GM12873 (cell line): Measurements from ENCODE around the gene OPN3.

Experiments
- TF ChIP-seq, protein P1 (sequence below): IDR thresholded peaks from 2 replicates; pipeline ENCODE4 v1.5.1; 2012; ENCODE audit warnings: low read depth, mild to moderate bottlenecking, moderate library complexity, low read length, control low read depth; ENCODE audit not compliant: insufficient read depth; ENCODE audit errors: missing control alignments

OPN3 gene

DNA sequence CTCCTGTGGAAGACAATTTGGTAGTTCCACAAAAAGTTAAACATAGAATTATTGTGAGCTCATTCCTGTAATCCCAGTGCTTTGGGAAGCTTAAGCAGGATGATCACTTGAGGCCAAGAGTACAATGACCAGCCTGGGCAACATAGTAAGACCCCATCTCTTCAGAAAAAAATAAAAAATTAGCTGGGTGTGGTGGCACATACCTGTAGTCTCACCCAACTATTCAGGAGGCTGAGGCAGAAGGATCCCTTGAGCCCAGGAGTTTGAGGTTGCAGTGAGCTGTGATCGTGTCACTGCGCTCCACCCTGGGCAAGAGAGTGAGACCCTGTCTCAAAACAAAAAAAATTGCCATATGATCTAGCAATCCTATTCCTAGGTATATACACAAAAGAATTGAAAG is 4.1 kb upstream of the OPN3 start:
- TF ChIP-seq, protein P1, sequence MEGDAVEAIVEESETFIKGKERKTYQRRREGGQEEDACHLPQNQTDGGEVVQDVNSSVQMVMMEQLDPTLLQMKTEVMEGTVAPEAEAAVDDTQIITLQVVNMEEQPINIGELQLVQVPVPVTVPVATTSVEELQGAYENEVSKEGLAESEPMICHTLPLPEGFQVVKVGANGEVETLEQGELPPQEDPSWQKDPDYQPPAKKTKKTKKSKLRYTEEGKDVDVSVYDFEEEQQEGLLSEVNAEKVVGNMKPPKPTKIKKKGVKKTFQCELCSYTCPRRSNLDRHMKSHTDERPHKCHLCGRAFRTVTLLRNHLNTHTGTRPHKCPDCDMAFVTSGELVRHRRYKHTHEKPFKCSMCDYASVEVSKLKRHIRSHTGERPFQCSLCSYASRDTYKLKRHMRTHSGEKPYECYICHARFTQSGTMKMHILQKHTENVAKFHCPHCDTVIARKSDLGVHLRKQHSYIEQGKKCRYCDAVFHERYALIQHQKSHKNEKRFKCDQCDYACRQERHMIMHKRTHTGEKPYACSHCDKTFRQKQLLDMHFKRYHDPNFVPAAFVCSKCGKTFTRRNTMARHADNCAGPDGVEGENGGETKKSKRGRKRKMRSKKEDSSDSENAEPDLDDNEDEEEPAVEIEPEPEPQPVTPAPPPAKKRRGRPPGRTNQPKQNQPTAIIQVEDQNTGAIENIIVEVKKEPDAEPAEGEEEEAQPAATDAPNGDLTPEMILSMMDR, result no peak

DNA sequence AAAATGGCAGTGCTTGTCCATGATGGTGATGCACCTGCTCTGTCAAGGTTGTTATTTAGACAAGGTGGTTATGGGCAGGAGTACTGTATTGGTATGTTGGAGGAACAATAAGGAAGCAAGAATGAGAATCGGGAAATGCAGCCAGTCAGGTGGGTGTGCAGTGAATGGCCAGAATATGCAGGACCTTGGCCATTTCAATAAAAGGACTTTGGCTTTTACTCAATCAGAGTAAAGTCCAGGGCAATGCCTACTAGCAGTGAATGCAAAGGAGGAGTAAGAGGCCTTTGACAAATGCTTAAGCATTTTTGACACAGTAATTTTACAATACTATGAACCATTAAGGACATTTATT is 2.4 kb upstream of the OPN3 start:
- TF ChIP-seq, protein P1, result no peak

DNA sequence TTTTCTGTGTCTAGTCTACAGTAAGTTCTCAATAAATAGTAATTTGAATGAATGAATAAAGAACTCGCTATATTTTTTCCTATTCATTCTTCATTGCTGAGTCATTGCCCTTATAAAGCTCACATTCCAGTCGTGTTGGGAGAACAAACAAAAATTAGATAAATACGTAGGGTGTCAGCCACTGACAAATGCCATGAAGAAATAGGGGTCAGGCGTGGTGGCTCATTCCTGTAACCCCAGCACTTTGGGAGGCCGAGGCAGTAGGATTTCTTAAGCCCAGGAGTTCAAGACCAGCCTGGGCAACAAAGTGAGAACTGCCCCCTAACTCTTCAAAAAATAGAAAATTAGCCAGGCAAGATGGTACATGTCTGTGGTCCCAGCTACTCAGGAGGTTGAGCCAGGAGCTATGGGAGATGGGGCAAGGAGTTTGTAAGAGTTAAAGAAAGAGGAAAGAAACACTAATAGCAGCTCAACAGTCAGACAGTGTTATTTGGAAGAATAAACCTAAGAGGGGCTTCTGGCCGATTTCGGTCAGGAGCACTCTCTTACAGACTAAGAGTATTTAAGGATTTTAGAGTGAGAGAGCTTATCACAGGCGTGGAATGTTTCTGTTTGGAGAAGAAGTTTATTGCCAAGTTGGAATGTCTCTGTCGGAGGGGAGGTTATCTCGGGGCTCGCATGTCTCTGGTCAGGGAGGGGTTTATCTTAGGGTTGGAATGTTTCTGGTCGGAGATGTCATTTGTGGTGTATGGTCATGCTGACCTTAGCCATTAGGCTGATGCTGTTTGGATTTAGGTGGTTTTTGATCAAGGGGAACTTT is 1.8 kb upstream of the OPN3 start:
- TF ChIP-seq, protein P1, result no peak

DNA sequence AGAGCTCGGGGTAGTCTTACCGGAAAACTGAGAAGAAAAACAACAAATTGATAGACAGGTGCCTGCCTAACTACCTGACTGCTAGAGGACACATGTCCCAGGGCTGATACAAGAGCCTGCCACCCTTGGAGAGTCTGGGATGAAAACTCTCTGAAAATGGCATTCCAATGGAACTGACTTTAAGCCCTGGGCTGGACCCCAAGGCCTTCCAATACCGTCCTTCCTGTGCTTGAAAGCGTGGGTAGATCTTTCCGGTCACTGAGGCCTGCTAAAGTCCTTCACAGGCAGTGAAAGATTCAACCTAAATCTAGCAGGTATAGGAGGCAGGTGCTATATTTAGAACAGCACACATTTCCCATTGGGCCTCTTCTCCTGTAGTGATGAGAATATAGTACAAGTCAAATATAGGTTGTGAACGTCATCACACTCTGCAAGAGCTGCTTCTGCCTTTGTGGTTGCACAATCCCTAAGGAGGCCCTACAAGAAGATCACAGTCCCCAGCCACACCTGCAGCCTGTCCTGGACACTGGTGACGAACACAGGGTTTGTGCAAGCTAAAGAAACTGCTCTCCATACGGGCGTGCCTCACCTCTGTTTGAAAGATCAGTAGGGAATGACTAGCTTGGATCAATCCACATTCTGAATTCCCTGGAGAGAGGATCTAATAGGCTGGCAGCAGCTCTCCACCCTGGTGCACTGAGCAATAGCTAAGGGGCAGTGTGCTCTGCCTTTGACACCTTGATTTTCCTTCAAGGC is 876 bp upstream of the OPN3 start:
- TF ChIP-seq, protein P1, result no peak

DNA sequence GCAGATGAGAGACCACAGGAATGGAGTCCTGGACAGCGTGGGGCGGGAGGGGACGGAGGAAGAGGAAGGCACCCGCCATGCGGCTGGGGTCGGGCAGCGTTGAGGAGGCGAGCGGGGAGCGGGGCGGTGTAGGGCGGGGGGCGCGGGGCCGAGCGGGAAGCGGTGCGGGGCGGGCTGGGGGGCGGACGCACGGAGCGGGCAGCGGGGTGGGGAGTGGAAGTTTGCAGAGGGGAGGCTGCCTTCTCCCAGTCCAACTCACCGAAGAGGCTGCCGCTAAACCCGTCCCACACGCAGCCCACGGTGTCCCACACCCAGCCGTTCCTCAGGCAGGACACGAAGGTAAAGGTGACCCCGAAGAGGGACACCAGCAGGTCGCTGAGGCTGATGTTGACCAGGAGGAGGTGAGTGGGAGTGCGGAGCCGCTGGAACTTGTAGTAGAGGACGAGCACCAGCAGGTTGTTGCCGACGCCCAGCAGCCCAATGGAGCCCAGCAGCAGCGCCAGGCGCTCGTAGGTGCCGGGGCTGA is 483 bp downstream of the OPN3 start:
- TF ChIP-seq, protein P1, result peak; percentile 12

DNA sequence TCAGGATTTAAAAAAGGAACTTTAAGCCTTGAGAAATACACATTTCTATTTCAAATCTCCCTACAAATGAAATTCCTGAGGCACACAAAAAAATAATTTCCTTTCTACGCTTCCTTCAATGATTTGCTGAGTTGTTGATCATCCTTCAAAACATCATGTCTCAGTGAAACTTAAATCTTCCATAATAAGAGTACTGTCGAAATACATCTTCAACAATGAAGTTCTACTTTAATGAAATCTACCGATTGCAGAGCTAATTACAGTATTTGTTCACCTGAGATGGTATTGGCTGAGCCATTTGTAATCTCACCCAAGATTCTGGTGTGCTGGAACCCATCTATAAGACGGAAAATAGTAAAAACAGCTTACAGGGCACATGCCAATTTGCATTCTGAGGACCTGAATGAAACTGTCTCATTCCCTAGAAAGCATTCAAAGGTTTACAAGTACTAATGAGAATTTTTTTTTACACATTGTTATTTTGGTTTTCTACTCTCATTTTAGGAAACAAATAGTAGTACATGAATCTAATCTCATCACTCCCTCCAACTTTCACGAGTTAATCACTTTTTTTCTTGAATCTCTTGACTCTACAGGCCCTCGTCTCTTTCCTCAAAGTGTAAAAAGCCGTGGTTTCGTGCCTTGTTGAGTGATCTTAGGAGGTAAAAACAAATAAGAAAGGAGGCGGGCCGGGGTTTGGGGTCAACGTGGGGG is 1.1 kb downstream of the OPN3 start:
- TF ChIP-seq, protein P1, result no peak
